Activated CD4-positive, alpha-beta T cell treated with anti-CD3 and anti-CD28 coated beads, Interleukin-2, amount 50 U/mL, for 16 hours (primary cell): Measurements from ENCODE around the gene PCGF1.

Experiments used
- DNase-seq: peaks from one replicate; pipeline ENCODE4 v3.0.0-alpha.2; 2020

The PCGF1 gene

GRCh38 chr2:74536166-74536950 is 28.9 kb upstream of the PCGF1 start:
- DNase-seq, result no peak

DNA sequence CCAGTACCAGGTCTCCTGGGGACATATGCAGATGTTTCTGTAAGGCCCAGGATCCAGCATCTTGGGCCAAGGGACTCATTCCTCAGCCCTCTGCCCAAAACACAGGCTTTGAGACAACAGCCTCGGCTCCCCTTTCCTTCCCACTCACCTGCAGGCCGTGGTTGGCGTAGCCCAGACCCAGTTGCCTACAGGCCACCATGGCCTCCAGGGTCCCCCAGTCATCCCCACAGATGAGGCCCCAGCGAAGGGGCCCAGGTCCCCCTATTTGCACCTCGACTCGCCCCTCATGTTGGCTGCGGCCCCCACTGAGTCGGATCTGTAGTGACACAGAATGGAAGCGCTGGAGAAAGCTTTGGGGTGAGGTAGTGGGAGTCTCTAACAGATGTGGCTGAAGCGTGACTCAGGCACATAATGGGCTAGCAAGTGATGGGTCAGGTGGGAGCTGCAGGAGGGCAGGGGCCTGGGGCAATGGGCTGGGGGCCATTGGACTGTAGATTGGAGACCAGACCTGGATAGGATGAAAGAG is 28.0 kb upstream of the PCGF1 start:
- no peak for DNase-seq

DNA sequence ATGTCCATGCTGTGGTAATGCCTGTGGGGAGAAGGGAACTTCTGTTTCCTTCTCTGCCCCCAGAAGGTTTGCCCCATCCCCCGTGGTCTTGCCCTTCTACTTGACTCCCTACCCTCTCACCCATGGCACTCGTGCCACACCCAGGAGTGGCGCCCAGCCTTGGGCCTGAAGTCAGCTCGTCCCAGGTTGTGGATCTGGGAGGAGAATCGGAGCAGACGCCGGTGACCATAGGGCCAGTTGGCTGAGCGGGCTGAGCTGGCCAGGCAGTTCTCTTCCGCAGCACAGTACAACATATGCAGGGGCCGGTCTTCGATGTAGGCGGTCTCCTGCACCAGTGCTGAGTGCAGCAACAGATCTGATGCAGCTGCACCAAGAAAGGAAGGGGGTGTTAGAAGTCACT is 26.9 kb upstream of the PCGF1 start:
- DNase-seq, result no peak

- DNase-seq, result no peak
Measured at GRCh38 chr2:74533464-74533863, 26.0 kb upstream of the PCGF1 start.

DNA sequence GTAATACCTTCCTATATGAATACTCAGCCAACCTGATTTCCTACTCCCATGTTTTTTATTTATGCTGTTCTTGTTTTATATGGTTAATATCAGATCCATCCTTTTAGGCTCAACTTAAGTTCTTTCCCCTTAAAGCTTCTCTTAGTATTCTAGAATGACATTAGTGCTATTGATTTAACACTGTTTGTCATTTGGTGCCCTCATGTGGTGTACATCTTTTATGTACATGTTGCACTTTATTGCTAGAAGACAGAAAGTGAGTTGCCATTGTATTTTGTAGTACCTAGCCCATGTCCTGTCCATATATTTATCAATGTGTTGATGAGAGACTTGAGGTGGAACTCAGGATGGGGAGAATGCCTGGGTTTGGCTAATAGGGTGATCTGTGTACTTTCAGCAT is 24.7 kb upstream of the PCGF1 start:
- DNase-seq, result peak; percentile 51

DNA sequence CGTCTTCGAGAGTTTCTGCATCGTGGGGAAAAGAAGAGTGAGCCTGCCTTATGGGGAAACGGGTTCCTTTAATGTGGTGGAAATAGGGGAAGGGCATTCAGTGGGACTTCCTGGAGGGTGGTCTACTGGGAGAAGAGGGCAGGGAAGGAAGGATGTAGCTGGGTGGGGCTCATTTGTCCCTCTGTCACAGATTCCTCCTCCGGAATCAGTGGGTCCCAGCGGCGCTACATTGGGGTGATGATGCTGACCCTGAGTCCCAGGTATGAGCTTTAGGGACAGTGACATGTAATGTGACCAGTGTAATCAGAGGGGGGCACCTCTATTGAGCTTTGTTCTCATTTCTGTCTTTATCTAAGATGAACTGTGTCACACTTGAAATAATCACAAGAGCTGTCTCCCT is 24.2 kb upstream of the PCGF1 start:
- no peak for DNase-seq

- DNase-seq, result peak; percentile 82
Measured at GRCh38 chr2:74530239-74531187, 23.0 kb upstream of the PCGF1 start.

DNA sequence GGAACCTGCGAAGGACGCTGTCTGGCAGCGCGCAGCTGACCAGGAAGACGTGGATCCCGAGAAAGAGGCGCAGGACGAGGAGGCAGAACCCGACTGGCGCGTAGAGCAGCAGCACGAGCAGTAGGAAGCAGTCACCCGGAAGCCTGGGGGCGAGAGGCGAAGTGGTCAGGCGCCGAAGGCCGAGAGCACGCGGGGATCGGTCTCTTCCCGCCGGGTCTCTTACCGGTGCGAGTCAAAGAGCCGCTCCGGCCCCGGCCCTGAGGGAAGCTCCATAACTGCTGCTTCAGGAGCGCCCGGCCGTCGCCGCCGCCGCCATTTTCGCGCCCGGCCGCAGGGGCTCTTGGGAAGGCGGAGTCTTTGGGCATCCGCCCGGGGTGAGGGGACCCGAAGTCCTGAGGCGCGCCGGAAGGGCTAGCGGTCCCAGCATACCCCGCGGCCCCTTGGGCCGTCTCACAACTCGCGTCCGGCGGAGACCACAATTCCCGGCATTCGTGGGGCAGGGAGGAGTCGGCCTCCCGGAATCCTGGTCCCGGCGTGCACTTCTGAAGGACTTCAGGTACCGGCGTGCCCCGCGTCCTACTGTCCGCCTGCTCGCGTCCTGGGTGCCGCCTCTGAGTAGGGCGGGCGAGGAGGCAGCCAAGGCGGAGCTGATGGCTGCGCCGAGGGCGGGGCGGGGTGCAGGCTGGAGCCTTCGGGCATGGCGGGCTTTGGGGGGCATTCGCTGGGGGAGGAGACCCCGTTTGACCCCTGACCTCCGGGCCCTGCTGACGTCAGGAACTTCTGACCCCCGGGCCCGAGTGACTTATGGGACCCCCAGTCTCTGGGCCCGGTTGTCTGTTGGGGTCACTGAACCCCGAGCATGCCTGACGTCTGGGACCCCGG is 22.1 kb upstream of the PCGF1 start, which contains the start of the genes AUP1 and HTRA2:
AUP1 (minus strand) TSS at position 350 of the 882 bp plus-strand sequence; CDS start at position 273, 77 bp downstream.
HTRA2 (plus strand) TSS at position 577 of the 882 bp plus-strand sequence; CDS start at position 651, 74 bp downstream.
- peak; percentile 99 for DNase-seq

- no peak for DNase-seq
Measured at GRCh38 chr2:74528600-74529356, 21.3 kb upstream of the PCGF1 start.

DNA sequence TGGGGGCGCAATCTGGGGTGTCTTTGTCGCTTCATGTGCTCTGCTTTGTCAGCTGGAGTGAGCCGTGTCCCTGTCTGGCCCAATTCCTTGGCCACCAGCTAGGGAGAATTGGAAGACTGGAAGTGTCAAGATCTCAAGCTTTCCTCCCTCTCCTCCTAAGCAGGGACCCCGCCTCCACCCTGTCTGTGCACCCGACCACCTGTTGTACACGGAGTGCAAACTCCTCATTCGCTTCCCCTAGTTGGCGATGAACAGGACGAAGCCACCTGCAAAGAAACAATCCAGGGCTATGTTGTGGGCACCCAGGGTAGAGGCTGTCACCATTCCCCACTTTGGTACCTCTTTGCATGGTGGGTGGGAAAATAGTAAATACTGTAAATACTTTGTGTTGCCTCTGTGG is 20.2 kb upstream of the PCGF1 start:
- no peak for DNase-seq

GRCh38 chr2:74526649-74527230 is 19.2 kb upstream of the PCGF1 start:
- no peak for DNase-seq

- peak; percentile 57 for DNase-seq
Measured at GRCh38 chr2:74525717-74526648, 18.5 kb upstream of the PCGF1 start, which contains the start of gene DQX1. Gene DQX1, minus strand, starts transcription at chr2:74526231. Its CDS starts 502 bp downstream, at chr2:74525729.

DNA sequence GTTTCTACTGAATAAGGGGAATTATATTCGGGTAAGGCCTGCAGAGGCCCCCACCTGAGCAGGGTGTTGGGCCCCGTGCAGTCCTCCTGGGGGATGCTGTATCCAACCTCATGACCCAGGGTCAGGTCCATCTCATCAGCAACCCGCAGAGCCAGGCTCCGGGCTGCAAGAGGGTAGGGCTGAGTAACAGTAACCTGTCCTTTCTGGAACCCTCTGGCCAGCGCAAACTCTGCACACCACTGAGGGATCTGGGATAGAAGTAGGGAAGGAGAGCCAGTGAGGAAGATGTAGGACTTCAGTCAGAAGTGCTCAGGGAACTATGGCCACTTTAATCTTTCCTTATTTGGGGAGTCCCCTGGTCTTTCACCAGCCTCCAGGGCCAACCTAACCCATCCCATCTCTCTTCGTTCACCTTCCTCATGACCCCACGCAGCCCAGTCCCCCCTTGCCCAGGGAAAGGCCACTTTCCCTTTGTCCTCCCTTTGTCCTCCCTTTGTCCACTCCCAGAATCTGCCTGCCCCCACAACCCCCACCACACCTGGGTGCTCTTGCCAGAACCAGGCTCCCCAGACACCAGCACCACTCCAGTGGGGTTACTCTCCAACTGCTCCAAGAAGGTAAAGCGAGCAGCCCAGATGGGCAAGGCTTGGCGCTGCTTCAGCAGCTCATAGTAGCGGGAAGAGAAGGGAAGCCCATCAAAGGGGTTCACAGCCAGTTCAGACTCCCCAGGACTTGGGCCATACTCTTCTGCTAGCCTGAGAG is 17.6 kb upstream of the PCGF1 start:
- DNase-seq, result no peak

DNA sequence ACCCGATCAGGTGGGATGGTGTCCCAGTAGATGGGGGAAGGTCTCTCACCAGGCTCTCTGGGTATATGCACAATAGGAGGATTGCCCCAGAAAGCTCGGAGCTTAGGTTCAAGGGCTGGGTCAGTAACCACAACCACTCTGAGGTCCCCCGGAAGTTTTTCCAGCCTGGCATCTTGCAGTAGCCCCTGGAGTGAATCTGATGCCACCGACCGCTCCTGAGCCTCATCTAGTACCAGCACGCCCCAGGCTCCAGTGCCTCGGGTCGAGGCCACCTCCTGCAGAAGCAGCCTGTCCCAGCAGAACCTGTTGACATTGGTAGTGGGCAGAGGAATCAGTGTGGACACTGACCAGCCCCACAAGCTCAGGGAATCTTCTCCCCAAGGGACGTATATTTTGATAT is 16.5 kb upstream of the PCGF1 start:
- DNase-seq, result no peak

DNA sequence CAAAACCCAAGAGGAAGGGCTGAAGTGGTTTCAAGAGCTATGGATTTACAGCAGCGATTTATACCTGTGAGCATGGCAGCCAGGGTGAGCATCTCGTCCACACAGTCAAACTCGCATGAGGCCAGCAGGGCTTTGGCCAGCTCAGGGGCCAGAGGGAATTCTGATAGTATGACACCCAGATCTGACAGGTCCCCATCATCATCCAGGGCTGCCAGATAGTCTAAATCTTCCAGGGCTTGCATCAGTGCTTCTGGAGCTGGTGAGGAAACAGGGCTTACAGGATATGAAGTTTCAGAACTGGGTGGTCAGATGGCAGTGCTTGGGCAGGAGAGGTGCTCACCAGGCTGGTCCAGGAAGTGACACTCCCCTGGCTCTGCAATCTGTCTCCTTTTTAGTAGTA is 15.0 kb upstream of the PCGF1 start:
- DNase-seq, result no peak

DNA sequence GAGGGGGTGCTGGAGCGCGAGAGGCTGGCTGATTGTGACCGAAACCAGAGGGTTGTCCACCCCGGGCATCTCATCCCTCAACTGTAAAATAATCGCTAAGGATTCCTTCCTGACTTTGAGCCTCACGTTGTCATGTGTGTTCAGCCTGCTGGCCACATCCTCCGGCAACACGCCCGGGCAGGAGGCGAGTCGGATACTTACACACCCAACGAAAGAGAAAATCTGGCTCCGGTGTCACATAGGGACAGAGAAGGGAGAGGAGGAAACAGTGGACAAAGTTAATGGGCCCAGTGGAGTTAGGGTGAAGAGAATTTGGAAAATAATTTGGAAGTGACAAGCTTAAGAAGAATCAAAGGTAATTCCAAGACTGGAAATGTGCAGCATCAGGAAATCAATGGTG is 9.2 kb upstream of the PCGF1 start:
- no peak for DNase-seq

- DNase-seq, result peak; percentile 75
Measured at GRCh38 chr2:74515981-74516633, 8.6 kb upstream of the PCGF1 start.

DNA sequence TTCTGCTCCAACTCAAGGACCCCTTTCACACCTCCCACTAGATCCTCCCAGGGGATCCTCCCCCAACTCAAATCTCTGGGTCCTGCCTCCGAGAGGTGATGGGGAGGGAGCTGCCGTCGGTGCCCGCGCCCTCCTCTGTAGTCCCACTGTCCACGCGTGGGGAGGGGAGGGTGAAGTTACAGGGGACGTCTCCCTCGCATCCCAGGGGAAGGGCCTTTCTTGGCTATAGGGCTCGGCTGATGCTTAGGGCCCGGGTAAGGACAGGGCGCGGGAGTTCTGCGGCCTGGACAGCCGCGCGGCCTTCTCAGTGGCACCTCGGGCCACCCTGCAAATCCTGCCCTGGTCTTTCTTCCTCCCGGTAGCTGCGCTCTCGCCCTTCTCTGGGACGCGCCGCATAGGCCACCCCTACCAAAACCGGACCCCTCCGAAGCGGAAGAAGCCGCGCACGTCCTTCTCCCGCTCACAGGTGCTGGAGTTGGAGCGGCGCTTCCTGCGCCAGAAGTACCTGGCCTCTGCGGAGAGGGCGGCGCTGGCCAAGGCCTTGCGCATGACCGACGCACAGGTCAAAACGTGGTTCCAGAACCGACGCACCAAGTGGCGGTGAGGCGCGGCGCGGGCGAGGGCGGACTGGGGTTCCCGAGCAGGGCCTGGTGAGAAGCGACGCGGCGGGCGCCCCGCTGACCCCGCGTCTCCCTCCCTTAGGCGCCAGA is 7.9 kb upstream of the PCGF1 start:
- no peak for DNase-seq
